KOPT-K1 (cell line): ENCODE results near the gene CDH12.

Source experiments
- H3K27ac ChIP-seq: fragments of 200-600 bp; sonication (generic); 2 replicates; pipeline ENCODE4 v1.5.1; 2016; ENCODE audit warnings: antibody characterized with exemption, mild to moderate bottlenecking, low read depth, low read length; ENCODE audit not compliant: poor library complexity, severe bottlenecking
- H3K36me3 ChIP-seq: fragments of 200-600 bp; sonication (generic); 2 replicates; pipeline ENCODE4 v1.5.1; 2017; ENCODE audit warnings: antibody characterized with exemption, mild to moderate bottlenecking, low read length, moderate library complexity; ENCODE audit not compliant: insufficient read depth
- H3K9me3 ChIP-seq: fragments of 200-600 bp; sonication (generic); 2 replicates; pipeline ENCODE4 v1.5.1; 2017; ENCODE audit warnings: antibody characterized with exemption, low read length, mild to moderate bottlenecking; ENCODE audit not compliant: insufficient read depth, poor library complexity, severe bottlenecking

CDH12 gene

DNA sequence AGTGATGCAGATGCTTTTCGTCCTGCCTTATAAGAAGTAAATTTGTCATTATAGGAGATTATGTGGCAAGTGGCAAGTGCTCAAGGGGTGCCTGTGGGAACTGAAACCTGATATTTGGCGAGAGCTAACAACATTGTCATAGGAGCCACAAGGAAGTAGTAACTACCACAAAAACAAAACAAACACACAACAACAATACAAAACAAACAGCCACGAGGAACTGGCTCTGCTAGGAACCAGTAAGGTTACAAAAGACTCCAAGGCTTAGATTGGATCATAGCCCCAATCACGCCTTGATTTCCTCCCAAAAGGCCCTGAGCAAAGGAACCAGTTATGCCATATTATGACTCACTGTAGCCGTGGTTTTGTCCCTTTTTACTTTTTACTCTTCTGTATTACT, 1045.2 kb downstream of the CDH12 start:
- Histone ChIP-seq H3K27ac (no peak overlapping the region), H3K36me3 (no peaks in the 10 kb centered on the region), H3K9me3 (no peaks in the 10 kb centered on the region)

DNA sequence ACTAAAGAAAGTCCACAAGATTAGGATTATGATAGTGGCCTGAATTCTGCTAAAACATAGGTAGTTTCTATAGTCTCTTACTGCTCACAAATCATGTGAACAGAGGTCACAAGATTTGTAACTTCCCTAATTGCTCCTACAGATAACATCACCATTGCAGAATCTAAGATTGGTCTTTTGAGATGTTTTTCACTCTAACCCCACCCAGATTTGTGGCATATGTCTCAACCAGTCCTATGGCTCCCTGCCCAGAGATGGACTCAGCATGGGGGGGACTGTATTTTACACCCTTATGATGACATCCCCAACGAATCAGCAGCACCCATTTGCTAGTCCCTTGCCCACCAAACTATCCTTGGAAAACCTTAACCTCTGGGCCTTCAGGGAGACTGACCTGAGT, 1046.2 kb downstream of the CDH12 start:
- Histone ChIP-seq H3K27ac (no peak overlapping the region), H3K36me3 (no peaks in the 10 kb centered on the region), H3K9me3 (no peaks in the 10 kb centered on the region)

DNA sequence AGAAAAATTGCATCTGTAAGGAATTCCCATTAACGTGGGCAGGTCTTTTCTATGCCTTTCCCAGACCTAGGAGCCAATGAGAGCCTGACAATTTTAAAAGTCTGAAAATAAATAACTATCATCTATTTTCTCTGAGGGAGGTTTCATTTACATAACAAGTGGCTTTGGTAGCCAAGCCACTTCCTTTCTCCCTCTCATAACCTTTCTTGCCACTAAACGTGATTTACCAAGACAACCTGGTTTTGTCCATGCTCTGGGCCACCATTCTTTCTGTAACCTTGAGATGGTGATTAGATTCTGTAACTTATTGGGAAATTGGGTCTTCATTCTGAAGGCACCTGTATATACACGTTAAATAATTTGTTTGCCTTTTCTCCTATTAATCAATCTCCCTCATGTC, 1046.9 kb downstream of the CDH12 start:
- Histone ChIP-seq H3K27ac (no peak overlapping the region), H3K9me3 (no peaks in the 10 kb centered on the region), H3K36me3 (no peaks in the 10 kb centered on the region)

DNA sequence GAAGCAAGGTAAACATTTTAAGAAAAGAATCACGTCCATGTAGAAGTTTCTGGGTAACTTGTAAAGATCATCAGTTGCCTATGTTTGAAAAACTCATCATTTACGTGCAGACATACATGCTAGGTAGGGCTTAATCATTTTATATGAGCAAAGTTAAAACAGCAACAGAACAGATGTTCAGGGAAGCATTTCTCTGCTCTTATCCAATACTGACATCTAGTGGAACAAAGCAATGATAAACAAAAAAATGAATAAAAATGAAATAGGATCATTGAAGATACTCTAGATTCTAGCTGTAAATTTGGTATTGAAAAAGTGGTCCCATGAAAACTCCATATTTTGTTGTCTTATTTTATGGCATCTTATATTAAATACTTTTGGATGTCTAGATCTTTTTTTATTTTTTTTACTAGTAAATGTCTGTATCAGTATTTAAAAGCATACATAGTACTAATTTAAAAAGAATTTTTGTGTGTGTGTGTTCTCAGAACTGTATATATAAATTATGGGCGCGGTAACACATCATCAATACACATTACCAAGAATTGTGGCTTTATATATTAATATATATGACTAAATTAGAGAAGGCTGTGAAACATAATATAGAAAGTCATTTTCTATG, 1050.2 kb downstream of the CDH12 start:
- Histone ChIP-seq H3K27ac (no peak overlapping the region), H3K9me3 (no peaks in the 10 kb centered on the region), H3K36me3 (no peaks in the 10 kb centered on the region)

DNA sequence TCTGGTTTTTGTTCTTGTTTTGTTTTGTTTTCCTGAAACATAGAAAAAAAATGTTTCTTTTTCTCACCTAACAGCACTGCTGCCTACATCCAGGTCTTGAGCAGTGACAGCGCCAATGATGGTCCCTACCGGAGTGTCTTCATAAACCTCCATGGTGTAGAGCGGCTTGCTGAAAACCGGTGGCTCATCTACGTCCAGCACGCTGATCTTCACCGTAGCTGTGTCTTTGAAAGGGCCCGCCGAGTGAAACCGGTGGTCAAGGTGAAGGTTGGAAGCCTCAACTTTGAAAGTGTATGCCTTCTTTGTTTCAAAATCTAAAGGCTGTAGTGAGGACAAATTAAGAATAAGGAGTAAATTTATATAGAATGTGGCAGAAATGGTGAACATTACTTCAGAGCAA, 1051.0 kb downstream of the CDH12 start:
- no peaks in the 10 kb centered on the region for H3K9me3 ChIP-seq
- H3K36me3 ChIP-seq: no peaks in the 10 kb centered on the region
- H3K27ac ChIP-seq: no peak overlapping the region

DNA sequence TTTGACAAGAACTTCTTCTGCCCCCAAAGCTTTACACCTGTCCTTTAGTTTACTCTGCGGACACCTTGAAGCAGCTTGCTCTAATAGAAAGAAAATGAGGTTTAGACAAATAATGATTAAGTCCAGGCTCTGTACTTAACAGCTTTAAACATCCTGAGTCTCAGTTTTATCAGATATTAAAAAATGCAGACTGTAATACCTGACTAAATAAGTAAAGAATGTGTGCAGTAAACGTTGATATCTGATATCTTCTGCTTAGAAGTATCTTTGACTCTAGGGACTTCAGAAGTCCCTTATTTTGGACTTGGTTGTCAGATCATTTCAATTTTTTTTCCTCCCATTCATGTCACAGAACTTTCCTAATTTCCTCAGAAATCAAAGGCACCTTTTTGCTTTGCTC, 1060.4 kb downstream of the CDH12 start:
- no peaks in the 10 kb centered on the region for H3K9me3 ChIP-seq
- H3K27ac ChIP-seq: no peak overlapping the region
- no peaks in the 10 kb centered on the region for H3K36me3 ChIP-seq

DNA sequence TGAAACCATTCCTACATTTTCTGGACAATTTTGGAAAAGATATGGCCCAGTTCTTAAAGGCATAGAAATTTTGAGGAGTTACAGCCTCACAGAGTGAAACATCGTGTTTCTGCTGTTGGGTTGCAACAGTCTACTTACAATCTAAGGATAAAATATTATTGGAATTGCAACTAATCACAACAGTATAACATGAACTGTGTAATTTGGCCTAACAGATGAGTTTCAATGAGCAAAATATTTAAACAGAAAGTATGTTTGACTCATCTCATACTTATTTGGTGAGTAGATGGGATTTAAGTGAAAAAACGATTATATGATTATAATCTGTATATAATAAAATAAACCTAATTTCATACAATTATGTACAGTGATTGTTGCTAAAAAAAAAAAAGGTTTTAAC, 1061.8 kb downstream of the CDH12 start:
- no peaks in the 10 kb centered on the region for H3K9me3 ChIP-seq
- H3K36me3 ChIP-seq: no peaks in the 10 kb centered on the region
- H3K27ac ChIP-seq: no peak overlapping the region

DNA sequence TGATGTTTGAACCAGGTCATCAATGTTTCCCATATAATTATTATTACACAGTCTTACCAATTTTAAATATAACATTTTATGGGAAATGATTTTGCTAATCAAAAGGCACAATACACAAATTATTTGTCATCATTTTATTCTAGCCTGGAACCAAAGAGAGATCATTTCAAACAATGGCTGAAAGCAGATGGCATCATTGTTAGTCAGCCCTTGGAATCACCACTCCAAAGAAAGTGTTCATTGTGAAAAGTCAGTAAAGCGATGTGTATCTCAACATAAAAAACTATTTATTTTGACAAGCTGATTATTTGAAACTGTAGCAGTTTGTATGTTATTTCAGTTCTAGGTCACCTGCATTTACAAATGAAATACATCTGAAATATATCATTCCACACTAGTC, 1068.7 kb downstream of the CDH12 start:
- no peak overlapping the region for H3K27ac ChIP-seq
- no peaks in the 10 kb centered on the region for H3K9me3 ChIP-seq
- no peaks in the 10 kb centered on the region for H3K36me3 ChIP-seq

DNA sequence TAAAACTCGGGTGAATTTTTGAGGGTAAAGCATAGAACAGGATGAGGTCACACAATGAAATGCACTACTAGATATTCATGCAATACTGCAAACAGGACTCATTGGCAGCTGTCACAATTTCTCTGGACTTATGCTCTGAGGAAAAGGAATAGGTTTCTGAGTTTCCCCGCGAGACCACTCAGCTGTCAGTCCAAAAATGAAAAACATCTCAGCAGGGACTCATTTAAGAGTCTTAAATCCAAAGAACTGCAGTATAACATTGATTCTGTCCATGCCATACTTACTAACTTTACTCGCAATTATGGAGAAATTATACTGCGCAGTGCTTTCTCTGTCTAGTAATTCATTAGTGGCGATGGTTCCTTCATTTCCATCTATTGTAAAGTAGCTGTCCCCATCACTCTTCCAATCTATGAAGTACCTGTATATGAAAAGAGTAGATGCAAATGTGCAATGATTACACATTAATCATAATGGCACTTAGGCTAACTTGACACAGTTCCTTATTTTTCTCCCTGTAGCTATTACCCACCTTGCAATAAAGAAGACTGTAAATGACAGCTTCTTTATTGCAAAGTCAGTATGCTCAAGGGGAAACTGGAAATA, 1070.0 kb downstream of the CDH12 start:
- Histone ChIP-seq H3K9me3 (no peaks in the 10 kb centered on the region), H3K36me3 (no peaks in the 10 kb centered on the region), H3K27ac (no peak overlapping the region)

DNA sequence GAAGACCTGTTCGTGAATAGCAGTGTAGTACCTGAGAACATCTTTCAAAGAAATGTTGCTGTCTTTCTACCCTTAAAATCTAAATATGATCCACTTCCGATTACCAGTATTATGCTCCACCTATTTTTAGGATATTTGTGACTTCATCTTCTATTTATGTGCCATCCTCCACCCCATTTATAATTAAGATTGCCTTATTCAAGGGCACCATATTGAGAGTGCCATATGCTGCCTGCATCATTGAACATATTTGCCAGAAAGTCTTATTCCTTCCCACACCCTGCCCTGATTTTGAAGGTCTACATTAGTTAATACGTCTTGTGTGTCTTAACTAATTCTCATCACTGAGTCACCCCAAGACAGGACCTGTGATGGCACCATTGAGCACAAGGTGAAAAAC, 1076.7 kb downstream of the CDH12 start:
- Histone ChIP-seq H3K27ac (no peak overlapping the region), H3K36me3 (no peaks in the 10 kb centered on the region), H3K9me3 (no peaks in the 10 kb centered on the region)

DNA sequence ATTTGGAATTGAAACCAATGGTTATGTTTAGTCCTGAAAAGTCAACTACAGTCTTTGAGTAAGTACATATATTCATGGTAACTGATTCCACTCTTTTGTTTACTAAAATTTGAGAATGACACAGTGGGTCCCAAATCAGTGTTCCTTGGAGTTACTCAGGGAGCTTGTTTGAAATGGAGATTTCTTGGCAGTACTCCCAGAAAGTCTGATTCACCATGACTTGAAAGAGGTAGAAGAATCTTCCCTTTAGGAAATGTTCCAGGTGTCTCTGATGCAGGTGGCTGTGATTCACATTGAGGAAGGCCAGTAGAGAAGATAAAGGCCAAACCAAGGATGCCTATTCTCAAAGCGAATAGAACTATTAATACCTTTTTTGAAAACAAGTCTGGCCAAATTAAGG, 1078.3 kb downstream of the CDH12 start:
- Histone ChIP-seq H3K36me3 (no peaks in the 10 kb centered on the region), H3K27ac (no peak overlapping the region)

DNA sequence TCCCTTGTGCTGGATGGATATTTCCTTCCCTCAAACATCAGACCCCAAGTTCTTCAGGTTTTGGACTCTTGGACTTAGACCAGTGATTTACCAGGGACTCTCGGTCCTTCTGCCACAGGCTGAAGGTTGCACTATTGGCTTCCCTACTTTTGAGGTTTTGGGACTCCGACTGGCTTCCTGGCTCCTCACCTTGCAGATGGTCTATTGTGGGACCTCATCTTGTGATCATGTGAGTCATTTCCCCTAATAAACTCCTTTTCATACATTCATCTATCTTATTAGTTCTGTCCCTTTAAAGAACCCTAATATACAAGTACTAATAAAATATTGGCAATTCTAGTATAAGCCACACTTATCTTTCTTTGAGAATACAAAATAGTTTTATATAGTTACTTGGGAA, 1078.9 kb downstream of the CDH12 start:
- no peaks in the 10 kb centered on the region for H3K9me3 ChIP-seq
- no peaks in the 10 kb centered on the region for H3K36me3 ChIP-seq
- H3K27ac ChIP-seq: no peak overlapping the region

More for the DNA sequence above, 1078.3 kb downstream of the CDH12 start:
- H3K9me3 ChIP-seq: no peaks in the 10 kb centered on the region

DNA sequence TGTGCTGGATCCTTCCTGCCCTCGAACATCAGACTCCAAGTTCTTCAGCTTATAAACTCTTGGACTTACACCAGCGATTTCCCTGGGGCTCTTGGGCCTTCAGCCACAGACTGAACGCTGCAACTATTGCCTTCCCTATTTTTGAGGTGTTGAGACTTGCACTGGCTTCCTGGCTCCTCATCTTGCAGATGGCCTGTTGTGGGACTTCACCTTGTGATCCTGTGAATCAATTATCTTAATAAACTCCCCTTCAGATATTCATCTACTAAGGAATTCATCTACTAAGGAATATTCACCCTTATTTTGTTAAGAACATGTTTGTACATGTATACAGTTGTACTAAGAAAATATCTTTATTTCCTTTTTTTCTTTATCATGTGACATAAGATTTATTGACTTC, 1079.7 kb downstream of the CDH12 start:
- H3K27ac ChIP-seq: no peak overlapping the region
- no peaks in the 10 kb centered on the region for H3K36me3 ChIP-seq
- no peaks in the 10 kb centered on the region for H3K9me3 ChIP-seq

DNA sequence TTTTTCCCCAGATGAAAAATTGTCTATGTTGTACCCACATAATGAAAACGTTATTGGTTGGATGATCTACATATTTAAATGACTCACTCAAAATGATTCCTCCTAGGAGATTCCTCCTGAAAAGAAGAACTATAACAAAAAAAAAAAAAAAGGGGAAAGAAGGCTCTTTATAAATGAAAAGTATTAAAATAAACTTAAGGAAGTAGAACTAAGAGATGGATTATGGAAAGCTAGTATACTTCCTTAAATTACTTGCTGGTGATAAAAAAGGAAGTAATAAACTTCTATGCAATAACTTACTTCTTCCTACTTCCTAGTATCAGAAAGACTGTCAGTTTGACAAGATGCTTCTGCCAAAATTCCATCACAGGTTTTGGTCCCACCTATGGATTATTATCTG, 1087.7 kb downstream of the CDH12 start:
- no peaks in the 10 kb centered on the region for H3K36me3 ChIP-seq
- H3K27ac ChIP-seq: no peak overlapping the region
- H3K9me3 ChIP-seq: no peaks in the 10 kb centered on the region

DNA sequence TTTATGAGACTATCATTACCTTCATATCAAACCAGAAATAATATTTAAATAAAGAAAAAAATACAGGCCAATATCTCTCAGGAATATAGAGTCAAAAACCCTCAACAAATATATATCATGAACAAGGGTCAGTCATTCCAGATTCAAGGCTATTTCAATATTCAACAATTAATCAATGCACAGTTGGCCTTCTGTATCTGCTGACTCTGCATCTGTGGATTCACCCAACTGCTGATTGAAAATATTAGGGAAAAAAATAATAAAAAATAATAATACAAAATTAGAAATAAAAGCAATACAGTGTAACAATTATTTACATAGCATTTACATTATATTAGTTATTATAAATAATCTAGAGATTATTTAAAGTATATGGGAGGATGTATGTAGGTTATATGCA, 1114.0 kb downstream of the CDH12 start:
- no peak overlapping the region for H3K27ac ChIP-seq

DNA sequence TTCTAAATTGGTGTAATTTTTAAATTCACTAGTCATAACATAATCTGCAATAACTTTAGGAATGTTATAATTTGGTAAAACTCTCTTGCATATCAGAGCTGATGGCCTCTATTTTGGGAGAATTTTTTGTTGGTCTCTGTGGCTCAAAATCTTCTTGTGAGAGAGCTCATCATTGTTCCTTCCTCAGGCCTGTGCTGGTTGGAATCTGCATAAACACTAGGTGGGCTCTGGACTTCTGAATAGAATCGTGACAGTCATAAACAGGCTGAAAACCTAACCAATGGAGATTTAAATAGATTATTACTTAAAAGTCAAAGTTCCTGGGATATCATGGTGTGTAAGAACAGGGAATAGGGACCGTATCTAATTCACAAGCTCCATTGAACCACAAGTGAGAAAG, 1129.6 kb downstream of the CDH12 start:
- no peaks in the 10 kb centered on the region for H3K9me3 ChIP-seq
- H3K27ac ChIP-seq: no peak overlapping the region

More for the DNA sequence above, 1114.0 kb downstream of the CDH12 start:
- no peaks in the 10 kb centered on the region for H3K9me3 ChIP-seq
- no peaks in the 10 kb centered on the region for H3K36me3 ChIP-seq

More for the DNA sequence above, 1129.6 kb downstream of the CDH12 start:
- H3K36me3 ChIP-seq: no peaks in the 10 kb centered on the region
